HG03280 (cell line): Measurements from ENCODE around the gene LRRC51.
"Not testable (repeated sequence)": the region's sequence is repeated elsewhere in the genome, so short reads cannot be mapped to it uniquely, and the experiment has no call there.

ENCODE experiments used
- ATAC-seq: cut with Tn5 transposase; IDR thresholded peaks from one replicate; pipeline ENCODE4 v1.9.1; 2021; ENCODE audit warnings: mild to moderate bottlenecking, moderate library complexity; ENCODE audit not compliant: unreplicated experiment

LRRC51 gene

GRCh38 chr11:72103754-72104167 is 23.1 kb downstream of the LRRC51 start:
- ATAC-seq, result no peak

- no peak for ATAC-seq
Observed at GRCh38 chr11:72105888-72106287, 25.2 kb downstream of the LRRC51 start, which contains the start of gene TOMT. Gene TOMT (plus strand): TSS chr11:72105924. CDS start chr11:72105952, 28 bp downstream.

DNA sequence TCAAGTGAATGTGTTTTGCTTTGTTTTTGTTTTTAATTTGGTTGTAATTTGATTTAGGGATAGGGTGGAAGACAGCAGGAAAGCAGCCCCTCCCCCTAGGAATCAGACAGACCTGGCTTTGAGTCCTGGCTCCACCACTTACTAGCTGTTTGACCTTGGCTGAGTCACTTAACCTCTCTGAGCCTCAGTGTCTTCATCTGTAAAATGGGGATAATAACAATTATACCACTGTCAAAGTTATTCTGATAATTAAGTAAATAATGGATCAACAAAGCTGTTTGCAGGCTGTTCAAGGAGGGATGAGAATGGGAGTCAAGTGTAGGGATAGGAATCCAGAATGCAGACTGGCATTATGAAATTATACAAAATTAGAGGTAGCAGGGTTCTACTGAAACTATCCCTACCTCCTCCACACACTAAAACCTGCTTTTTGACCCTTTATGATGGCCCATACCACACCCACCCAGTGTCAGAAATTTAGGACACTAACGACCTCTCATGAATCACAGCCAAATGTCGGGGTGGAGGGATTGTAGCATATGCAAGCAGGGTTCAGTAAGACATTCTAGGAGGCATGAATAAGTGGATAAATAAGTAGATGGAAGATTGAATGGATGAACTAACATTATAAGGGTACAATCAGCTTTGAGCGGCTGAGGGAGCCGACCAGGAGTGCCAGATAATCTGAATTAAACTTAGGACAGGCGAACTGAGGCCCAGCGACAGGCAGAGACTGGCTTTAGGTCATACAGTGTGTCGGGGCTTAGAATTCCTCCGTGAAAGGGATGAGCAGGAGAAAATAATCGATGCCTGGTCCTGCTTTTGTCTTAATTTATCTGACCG is 30.9 kb downstream of the LRRC51 start:
- ATAC-seq, result no peak

DNA sequence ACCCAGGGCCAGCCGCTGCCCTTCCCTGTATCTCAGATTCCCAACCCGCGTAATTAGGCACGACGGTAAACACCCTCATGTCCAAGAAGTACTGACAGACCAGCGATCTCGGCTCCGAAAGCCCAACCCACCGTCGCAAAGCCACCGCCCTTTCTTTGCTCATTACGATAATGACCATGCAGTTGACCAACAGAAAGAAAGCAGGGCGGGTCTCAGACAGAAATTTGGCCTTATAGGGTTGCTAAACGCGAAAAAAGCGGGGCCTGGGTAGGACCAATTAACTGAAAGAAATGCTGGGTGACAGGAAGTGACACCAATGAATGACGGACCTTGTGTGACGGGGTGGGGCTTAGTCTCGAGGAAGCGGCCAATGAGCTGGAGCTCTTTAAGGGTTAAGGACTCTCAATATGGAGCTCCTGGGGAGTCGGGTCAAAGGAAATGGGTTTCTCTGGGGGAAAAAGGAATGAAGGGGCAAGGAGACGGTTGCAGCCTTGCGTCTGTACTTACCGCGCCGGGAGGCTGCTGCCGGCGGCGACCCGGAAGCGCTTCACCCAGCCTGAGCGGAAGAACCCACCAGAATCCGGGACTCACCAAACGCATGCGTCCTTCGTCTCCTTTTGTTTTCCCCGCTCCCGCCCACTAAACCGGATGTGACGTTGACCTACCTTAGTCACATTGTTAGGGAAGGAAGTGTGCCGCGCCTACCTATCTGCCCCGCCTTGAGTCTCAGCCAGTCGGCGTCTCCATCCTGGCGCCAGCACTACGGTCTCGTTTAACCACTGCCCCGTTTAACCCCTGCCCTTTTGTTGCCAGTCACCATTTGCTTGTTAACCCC is 31.7 kb downstream of the LRRC51 start, which contains the start of gene ANAPC15:
TSS of gene ANAPC15 (minus strand) at position 553 of the 835 bp plus-strand sequence. CDS start 1,419 bp downstream, outside the sequence.
- ATAC-seq, result peak; percentile 89

GRCh38 chr11:72112978-72113808 is 32.5 kb downstream of the LRRC51 start:
- no peak for ATAC-seq

DNA sequence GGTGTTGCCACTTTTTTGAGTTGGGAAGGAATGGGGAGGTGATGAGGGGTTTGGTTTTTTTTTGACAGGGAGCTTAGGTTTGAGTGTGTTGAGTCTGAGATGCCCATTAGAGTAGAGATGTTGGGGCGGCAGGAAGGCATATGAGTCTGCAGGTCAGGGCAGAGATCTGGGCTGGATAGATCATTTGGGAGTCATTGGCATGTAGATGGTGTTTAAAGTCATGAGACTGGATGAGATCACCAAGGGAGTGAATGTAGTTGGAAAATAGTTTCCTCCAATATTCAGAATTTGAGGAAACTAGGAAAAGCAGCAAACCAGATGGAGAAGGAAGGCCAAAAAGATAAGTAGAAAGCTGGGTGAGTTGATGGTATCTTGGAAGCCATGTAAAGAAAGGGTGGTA is 33.9 kb downstream of the LRRC51 start:
- no peak for ATAC-seq

- ATAC-seq, result no peak
Observed at GRCh38 chr11:72116019-72116755, 35.5 kb downstream of the LRRC51 start.

DNA sequence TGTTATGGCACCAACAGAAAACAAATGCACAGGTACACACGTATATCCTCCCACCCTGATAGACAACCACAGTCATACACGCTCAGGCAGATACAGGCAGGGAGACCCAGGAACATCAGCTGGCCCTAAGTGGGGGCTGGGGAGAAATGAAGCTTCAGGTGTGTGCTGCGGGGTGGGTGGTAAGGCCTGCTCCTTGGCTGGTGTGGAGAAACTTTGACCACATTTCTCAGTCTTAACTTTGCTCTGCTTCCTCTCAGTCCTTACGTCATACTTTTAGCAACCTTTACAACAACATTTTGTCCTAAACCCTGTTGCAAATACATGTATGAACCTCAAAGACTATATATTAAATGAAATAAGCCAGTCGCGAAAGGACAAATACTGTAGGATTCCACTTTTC is 38.5 kb downstream of the LRRC51 start:
- no peak for ATAC-seq

- no peak for ATAC-seq
Observed at GRCh38 chr11:72120930-72121329, 40.3 kb downstream of the LRRC51 start.

GRCh38 chr11:72122607-72123006 is 42.0 kb downstream of the LRRC51 start:
- no peak for ATAC-seq

GRCh38 chr11:72123117-72123653 is 42.5 kb downstream of the LRRC51 start:
- ATAC-seq, result no peak

DNA sequence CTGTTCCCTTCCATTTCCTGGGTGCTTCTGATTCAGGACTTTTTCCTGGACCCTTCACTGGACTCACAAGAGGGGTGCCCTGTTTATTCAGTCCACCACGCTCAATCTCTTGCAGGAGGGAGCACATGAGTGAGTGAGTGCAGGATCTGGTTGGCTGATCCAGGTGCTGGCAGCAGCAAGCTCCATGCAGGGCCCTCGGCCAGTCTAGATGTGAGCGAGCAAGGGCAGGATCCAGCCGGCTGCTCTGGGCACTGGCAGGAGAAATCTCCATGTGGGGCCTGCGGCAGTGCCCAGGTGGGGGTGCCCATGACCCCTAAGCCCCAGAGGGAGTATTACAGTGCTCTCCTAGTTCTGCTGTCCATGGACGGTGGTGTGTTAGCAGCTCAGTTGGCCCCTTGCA is 43.4 kb downstream of the LRRC51 start:
- ATAC-seq, result no peak

GRCh38 chr11:72125956-72126355 is 45.3 kb downstream of the LRRC51 start:
- ATAC-seq, result no peak

- no peak for ATAC-seq
Observed at GRCh38 chr11:72127923-72128322, 47.3 kb downstream of the LRRC51 start.

GRCh38 chr11:72129381-72129780 is 48.7 kb downstream of the LRRC51 start:
- no peak for ATAC-seq

DNA sequence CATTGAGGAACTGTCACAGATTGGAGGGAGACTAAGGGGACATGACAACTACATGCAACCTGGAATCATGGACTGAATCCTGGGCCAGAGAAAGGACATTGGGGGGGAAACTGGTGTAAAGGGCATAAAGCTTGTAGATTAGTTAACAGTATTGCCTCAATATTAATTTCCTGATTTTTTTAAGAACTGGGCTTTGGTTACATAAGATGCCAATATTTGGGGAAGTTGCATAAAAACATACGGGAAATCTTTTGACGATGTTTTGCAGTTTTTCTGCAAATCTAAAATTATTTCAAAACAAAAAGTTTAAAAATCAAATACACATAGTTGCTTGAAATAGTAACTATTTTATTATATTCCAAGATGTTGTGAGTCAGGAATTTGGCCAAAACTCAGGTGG is 52.0 kb downstream of the LRRC51 start:
- no peak for ATAC-seq

GRCh38 chr11:72135473-72135872 is 54.8 kb downstream of the LRRC51 start, which contains the start of gene FOLR3:
Gene FOLR3 (plus strand): TSS chr11:72135725. CDS start chr11:72135953, 228 bp downstream.
- not testable (repeated sequence) for ATAC-seq

GRCh38 chr11:72135891-72136683 is 55.4 kb downstream of the LRRC51 start:
- no peak for ATAC-seq

GRCh38 chr11:72136684-72137262 is 56.1 kb downstream of the LRRC51 start:
- no peak for ATAC-seq
